Retinal pigment epithelial cell (primary cell): ENCODE measurements around the gene PHRF1.

Experiments used
- DNase-seq: peaks from one replicate; pipeline ENCODE4 v3.0.0-alpha.2; 2010; ENCODE audit warnings: low read depth
- H3K4me3 ChIP-seq: 2 replicates; pipeline ENCODE4 v1.5.1; 2011; ENCODE audit warnings: mild to moderate bottlenecking, low read length, control low read depth, moderate library complexity
- TF ChIP-seq, protein P1 (sequence below): conservative IDR thresholded peaks from 2 replicates; pipeline ENCODE4 v1.5.1; 2011; ENCODE audit warnings: low read depth, low read length, control low read depth, inconsistent platforms

Gene PHRF1

GRCh38 chr11:595400-595799 lies 19.1 kb downstream of the PHRF1 start:
- TF ChIP-seq, protein P1, sequence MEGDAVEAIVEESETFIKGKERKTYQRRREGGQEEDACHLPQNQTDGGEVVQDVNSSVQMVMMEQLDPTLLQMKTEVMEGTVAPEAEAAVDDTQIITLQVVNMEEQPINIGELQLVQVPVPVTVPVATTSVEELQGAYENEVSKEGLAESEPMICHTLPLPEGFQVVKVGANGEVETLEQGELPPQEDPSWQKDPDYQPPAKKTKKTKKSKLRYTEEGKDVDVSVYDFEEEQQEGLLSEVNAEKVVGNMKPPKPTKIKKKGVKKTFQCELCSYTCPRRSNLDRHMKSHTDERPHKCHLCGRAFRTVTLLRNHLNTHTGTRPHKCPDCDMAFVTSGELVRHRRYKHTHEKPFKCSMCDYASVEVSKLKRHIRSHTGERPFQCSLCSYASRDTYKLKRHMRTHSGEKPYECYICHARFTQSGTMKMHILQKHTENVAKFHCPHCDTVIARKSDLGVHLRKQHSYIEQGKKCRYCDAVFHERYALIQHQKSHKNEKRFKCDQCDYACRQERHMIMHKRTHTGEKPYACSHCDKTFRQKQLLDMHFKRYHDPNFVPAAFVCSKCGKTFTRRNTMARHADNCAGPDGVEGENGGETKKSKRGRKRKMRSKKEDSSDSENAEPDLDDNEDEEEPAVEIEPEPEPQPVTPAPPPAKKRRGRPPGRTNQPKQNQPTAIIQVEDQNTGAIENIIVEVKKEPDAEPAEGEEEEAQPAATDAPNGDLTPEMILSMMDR = no peak
- H3K4me3 ChIP-seq = no peak overlapping the region
- no peak for DNase-seq

DNA sequence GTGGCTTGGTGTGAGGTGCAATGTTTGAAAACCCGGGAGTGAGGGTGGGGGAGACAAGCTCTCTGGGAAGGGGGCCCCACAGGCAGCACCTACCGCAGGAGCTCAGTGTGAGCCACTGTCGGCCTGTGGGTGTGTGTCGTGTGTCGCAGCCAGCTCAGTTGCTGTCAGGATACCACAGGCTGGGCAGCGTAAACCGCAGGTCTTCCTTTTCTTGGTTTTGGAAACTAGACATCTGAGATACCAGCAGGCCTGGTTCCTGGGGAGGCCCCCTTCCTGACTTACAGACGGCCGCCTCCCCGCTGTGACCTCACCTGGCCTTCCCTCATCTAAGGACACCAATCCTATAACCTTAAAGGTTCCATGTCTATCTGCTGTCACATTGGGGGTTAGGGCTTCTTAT lies 20.1 kb downstream of the PHRF1 start:
- DNase-seq = no peak
- H3K4me3 ChIP-seq = no peak overlapping the region
- TF ChIP-seq, protein P1 = no peak

- H3K4me3 ChIP-seq = no peak overlapping the region
- TF ChIP-seq, protein P1 = peak; percentile 18
- no peak for DNase-seq
Observed at GRCh38 chr11:597166-597725, 21.0 kb downstream of the PHRF1 start.

DNA sequence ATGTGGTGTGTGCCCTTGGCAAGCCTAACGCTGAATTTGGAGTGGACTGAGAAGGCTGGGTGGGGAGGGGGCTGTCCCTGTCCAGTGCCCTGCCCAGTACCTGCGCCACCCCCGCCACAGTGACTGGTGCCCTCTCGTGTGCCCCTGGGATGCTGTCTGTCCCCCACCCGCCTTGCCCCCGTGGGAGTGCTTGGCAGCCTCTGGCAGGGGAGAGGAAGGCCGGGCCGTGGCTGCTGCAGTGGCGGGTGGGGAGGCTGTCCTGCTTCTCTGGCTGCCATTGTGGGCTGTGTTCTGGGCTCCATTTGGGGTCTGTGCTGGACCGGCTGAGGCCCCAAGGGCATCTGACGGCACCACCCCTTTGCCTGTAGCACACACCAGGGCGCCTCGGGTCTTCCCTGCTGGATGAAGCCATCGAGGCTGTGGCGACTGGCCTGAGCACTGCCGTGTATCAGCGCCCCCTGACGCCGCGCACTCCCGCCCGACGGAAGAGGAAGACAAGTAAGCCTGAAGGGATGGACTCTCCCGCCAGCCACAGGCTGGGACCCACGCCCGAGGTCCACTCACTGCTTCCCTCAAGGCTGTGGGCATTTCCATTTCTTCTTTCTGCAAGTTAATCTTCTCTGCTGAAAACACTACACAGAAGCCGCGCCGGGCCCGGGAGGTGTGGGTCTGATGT lies 21.9 kb downstream of the PHRF1 start:
- no peak overlapping the region for H3K4me3 ChIP-seq
- no peak for DNase-seq
- TF ChIP-seq, protein P1 = no peak

- TF ChIP-seq, protein P1 = no peak
- no peak overlapping the region for H3K4me3 ChIP-seq
- no peak for DNase-seq
Observed at GRCh38 chr11:601573-602245, 25.4 kb downstream of the PHRF1 start.

GRCh38 chr11:603154-603553 lies 26.9 kb downstream of the PHRF1 start:
- TF ChIP-seq, protein P1 = no peak

More at GRCh38 chr11:603154-603553, 26.9 kb downstream of the PHRF1 start:
- DNase-seq = no peak
- H3K4me3 ChIP-seq = no peak overlapping the region
